HG03108 (cell line): Measurements from ENCODE around the gene SLC5A3.

Source experiments
- ATAC-seq: cut with Tn5 transposase; IDR thresholded peaks from one replicate; pipeline ENCODE4 v1.9.1; 2021; ENCODE audit warnings: moderate library complexity; ENCODE audit not compliant: unreplicated experiment

SLC5A3 gene

GRCh38 chr21:34065027-34065426 is 8.4 kb upstream of the SLC5A3 start:
- no peak for ATAC-seq

DNA sequence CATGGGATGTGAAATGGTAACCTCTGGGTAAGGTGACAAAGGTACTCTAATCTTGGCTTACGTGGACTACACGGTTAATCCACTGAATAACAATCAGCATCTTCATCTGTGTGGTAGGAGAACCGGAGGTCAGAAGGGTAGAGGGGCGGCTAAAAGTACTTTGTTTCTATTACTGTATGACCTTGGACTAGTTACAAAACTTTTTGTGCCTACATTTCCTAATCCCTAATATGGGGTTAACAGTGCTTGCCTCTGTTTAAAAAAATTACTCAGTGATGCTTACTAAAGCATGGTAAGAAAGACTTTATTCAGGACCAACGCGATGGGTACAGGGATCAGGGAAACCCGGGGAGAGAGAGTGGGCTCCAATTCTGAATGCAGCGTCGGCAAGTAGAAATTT is 1.7 kb upstream of the SLC5A3 start:
- ATAC-seq: no peak

- ATAC-seq: no peak
Measured at GRCh38 chr21:34072145-34073031, 990 bp upstream of the SLC5A3 start.

GRCh38 chr21:34073749-34074282 is 438 bp downstream of the SLC5A3 start:
- ATAC-seq: peak; percentile 35

DNA sequence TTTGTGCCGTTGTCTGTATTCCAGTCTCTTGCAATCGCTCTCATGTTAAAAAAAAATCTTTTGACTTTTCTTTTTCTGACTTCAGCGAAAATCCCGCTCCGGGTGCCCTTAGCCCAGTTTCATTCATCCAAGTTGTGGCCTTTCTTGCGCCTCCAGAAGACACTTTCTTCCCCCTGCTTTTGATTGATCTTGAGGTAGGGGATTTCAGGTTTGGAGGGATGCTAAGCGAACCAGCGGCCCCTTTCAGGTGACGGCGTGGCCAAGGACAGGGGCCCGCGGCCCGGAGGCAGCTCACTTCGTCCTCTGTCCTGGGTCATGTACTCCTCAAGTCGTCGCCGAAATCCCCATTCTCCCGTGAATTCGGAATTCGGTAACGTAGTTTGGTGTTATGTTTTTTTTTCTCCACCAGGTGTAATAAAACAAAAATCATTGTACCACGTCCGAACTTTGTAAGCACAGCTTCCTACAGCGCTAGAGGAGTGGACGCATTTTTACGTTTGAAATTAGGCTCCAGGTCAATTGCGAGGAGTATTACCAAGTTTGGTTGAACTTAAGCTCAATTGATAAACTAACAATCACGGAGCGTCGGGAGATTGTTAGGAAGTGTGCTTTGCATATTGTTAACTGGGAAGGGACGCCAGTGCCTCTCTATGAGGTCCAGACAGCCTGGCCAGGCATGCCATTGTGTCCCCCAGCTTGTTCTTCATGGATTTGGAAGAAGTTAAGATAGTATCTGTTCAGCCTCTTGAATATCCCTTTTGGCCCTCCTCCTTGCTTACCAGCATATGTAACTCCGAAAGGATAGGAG is 1.1 kb downstream of the SLC5A3 start:
- ATAC-seq: no peak

- no peak for ATAC-seq
Measured at GRCh38 chr21:34075091-34075425, 1.7 kb downstream of the SLC5A3 start.

DNA sequence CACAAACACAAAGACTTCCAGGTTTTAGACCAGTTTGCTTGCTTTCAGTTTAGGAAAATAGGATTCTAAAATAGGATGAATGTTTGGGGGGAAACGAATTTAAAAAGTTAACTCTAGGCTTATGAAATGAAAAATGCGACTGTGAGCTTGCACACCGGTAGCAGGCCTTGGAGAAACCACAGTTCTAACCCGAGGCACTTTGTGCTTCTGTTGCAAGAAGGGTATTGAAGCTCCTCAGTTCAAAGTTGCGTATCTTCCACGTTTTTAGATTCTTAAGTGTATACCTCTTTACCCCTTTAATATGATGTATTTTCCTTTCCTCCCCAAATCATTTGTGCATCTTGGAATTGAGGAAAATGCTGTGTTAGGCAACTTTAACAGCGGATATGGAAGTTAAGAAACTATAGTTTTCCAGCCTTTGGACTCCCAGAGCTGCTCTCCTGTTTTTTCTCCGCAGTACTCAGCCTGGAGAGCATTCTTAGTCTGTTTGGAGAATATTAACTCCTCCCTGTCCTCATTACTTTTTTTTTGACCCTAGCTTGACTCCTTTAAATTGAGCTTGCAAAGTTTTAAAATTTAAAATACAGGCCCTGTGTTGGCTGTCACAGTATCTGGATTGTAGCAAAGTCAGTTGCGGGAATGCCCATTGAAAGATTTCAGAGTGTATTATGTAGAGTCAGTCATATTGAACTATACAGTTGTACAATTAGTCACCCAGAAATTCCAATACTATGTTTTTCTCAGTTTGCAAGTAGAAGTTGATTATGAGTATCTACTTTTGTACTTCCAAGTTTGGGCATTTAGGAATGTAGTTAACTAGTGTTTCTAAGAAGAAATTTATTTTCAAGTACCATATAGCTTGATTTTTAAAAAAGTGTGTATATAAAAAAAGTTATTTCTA is 2.6 kb downstream of the SLC5A3 start:
- ATAC-seq: no peak

GRCh38 chr21:34076835-34077234 is 3.5 kb downstream of the SLC5A3 start:
- no peak for ATAC-seq

DNA sequence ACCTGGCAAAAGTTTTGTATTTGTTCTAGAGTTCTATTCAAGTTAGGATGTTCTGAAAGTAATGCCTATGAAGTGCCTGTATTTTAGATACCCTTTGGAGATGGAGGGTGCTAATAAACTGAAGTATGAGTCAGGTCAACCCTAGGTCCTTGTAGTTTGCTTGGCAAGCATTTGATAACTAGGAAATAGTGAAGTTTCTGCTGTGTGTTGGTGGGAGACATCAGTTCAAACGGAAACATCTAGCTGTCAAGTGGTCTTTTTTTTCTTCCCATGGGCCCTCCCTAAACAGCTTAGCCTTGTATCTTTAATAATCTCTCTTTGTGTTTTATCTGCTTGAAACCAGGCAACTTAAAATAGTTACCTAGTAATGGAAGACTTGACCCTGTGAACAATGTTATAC is 4.5 kb downstream of the SLC5A3 start:
- no peak for ATAC-seq

DNA sequence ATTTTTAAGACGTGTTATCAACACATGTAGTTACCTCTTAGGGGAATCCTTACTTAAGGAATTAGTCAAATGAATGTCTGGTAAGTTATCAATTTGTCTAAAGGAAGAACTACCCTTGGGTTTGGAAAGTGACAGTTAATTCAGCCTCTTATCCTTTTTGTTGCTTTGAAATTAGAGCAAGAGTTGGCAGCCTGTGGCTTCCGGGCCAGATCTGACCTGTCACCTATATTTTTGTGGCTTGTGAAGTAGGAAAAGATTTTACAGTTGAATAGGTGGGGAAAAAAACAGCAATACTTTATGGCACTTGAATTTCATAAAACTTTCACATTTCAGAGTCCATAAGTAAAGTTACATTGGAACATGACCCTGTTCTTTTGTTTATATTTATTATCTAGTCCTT is 5.5 kb downstream of the SLC5A3 start:
- no peak for ATAC-seq

- ATAC-seq: no peak
Measured at GRCh38 chr21:34080710-34081109, 7.3 kb downstream of the SLC5A3 start.

DNA sequence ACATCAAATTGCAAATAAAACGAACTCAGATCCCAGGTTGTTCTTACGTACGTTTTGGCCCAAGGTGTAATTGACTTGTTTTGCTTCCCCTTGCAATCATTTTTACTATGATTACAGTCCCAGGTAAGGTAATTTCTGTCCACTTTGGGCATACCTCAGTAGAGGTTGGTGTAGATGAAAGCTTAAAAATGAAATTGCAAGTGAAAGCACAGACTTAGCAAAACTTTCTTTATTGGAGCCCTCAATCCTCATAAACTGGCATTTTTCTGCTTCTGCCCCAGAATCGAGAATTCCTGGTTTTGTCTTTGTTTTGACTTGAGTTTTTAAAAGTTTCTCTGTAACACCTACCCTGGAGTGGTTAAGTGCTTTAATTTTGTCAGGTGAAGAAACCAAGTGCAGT is 9.4 kb downstream of the SLC5A3 start:
- no peak for ATAC-seq

DNA sequence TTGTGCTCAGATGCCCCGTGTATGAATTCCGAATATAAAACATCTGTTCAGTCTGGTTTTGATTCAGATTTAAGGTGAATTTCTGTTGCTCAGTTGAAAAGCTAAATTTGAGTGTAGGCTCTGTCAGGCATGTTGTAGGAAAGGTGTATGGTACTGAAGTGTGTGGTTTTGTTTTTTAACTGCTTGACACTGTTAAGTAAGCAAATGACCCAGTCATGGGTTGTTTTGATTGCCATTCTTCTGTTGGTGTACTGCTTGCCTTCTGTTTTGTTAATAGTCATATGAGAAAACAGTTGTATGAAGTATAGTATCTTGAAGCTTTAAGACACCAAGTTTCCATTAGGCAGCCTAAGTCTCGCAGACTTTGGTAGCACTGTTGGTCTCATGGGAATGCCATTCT is 10.0 kb downstream of the SLC5A3 start:
- ATAC-seq: no peak

- no peak for ATAC-seq
Measured at GRCh38 chr21:34085129-34085528, 11.8 kb downstream of the SLC5A3 start.

DNA sequence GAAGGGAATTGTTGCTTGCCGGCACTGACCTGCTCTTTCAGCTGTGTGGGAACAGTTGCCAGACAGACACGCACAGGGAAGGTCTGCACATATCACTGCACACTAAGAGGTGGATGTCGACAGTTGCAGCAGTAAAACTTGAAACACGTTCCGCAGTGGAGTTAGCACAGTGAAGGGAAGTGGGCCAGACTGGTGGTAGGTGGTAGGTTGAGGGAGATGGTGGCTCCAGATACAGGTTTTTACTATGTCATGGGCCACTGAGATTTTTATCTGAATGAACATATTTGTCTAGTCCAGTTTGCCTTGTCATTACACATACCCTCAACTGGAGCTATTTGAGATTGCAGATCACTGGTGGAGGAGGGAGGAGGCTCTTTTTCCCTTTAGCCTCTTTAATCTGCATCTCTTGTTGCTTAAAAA is 13.5 kb downstream of the SLC5A3 start:
- no peak for ATAC-seq

DNA sequence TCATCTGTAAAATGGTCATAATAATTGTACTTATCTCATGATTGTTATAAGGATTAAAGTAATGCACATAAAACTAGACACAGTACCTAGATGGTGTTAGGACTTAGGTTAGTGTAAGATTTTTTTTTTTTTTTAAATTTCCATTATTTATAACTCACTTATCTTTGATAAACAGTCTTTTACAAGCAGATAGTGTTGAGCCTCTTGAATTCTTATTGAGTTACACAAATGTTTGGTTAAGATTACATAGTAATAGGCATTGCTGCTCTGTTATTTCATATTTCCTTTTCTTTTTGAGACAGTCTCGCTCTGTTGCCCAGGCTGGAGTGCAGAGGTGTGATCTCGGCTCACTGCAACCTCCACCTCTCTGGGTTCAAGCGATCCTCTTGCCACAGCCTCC is 15.4 kb downstream of the SLC5A3 start:
- ATAC-seq: no peak

DNA sequence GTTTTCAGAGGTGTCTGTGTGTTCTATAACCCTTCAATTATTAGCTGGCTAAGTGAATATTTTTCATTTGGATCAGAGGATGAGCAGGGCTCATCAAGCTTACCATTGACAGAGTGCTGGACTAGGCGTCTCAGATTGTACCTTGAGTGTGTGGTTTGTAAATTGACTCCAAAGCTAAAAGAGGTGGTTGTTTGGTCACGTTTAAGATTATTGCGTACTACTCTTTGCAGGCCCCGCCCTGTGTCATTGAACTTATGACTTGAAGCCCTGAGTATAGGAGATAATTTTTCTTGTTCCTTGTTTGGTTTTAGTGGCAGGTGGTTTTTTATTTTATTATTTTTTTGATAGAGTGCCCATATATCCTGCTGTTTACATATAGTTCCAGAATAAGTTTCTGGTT is 17.7 kb downstream of the SLC5A3 start:
- ATAC-seq: no peak

DNA sequence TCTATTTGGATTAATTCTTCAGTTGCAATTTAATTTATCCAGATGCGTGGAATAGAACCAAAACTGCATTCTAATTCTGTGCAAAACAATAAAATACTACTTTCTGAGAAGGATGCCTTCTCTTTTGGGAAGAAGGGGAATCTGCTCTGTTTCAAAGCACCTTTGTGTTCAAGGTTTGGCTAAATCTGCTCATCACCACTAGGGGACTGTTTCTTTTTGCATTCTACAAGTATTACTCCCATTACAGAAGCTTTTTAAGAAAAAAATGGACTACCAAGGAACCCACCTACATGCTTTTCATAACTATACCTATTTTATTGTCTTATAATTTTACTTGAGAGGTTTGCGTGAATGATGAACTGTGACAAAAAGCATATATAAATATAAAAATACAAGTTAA is 18.2 kb downstream of the SLC5A3 start:
- no peak for ATAC-seq

GRCh38 chr21:34092262-34092921 is 19.0 kb downstream of the SLC5A3 start:
- ATAC-seq: no peak

- no peak for ATAC-seq
Measured at GRCh38 chr21:34093083-34093482, 19.7 kb downstream of the SLC5A3 start.
